K562 (cell line): ENCODE data around the gene TMEM100. TPM values are rescaled to one million over a fixed set of nuclear protein-coding genes. Genes with fewer than 3 reads are reported as not detected.
A peak's percentile ranks its signal among the peaks of the same experiment; 100 is the strongest.

Experiments used
- CHD2 ChIP-seq: IDR thresholded peaks from 2 replicates; pipeline ENCODE4 v1.6.1; 2011; ENCODE audit warnings: low read depth, low read length
- E2F1 ChIP-seq: sonication (generic); formaldehyde crosslinking; IDR thresholded peaks from 2 replicates; pipeline ENCODE4 v1.8.1; 2023; ENCODE audit warnings: mild to moderate bottlenecking, missing genetic modification reagents, moderate library complexity
- FOSL1 ChIP-seq: fragments of 200-800 bp; sonication (Bioruptor generic); conservative IDR thresholded peaks from 2 replicates; pipeline ENCODE4 v1.6.1; 2016; ENCODE audit warnings: missing genetic modification characterization, missing compliant biosample characterization
- GATAD2A ChIP-seq: fragments of 450-650 bp; IDR thresholded peaks from 2 replicates; pipeline ENCODE4 v1.6.1; 2017
- GTF2F1 ChIP-seq: IDR thresholded peaks from 2 replicates; pipeline ENCODE4 v1.6.1; 2011; ENCODE audit warnings: low read depth, low read length, improper control_type of control experiment
- HDAC2 ChIP-seq: fragments of 450-650 bp; IDR thresholded peaks from 2 replicates; pipeline ENCODE4 v1.6.1; 2016; ENCODE audit warnings: mild to moderate bottlenecking
- HES1 ChIP-seq: fragments of 450-650 bp; IDR thresholded peaks from 2 replicates; pipeline ENCODE4 v1.6.1; 2016; ENCODE audit warnings: low read depth, mild to moderate bottlenecking, moderate library complexity
- HLTF ChIP-seq: fragments of 450-650 bp; IDR thresholded peaks from 2 replicates; pipeline ENCODE4 v1.6.1; 2016
- MAX ChIP-seq: sonication (generic); formaldehyde crosslinking; IDR thresholded peaks from 2 replicates; pipeline ENCODE4 v1.9.0; 2022; ENCODE audit warnings: mild to moderate bottlenecking, missing genetic modification reagents
- MGA ChIP-seq: fragments of 450-650 bp; IDR thresholded peaks from 2 replicates; pipeline ENCODE4 v1.6.1; 2016; ENCODE audit warnings: mild to moderate bottlenecking, moderate library complexity
- NFIX ChIP-seq: fragments of 250-450 bp; sonication (Bioruptor Pico); IDR thresholded peaks from 2 replicates; pipeline ENCODE4 v1.4.0; 2020; ENCODE audit warnings: low read depth, mild to moderate bottlenecking, moderate library complexity
- PHTF2 ChIP-seq: fragments of 250-450 bp; sonication (Bioruptor Pico); IDR thresholded peaks from 2 replicates; pipeline ENCODE4 v1.5.0; 2021; ENCODE audit warnings: mild to moderate bottlenecking
- POU5F1 ChIP-seq: fragments of 150-350 bp; IDR thresholded peaks from 2 replicates; pipeline ENCODE4 v1.6.1; 2014; ENCODE audit warnings: borderline replicate concordance, low read length, low read depth, mild to moderate bottlenecking; ENCODE audit not compliant: partially characterized antibody
- SMARCA4 ChIP-seq: fragments of 450-650 bp; IDR thresholded peaks from 2 replicates; pipeline ENCODE4 v1.6.1; 2016
- SMARCA5 ChIP-seq: fragments of 450-650 bp; IDR thresholded peaks from 2 replicates; pipeline ENCODE4 v1.6.1; 2016
- ZNF785 ChIP-seq: fragments of 250-450 bp; sonication (Bioruptor Pico); IDR thresholded peaks from 2 replicates; pipeline ENCODE4 v1.4.0; 2020; ENCODE audit warnings: mild to moderate bottlenecking
- polyA plus RNA-seq, 8 experiments: library from polyadenylated mRNA; depleted of rRNA in 4 of 8; stranded (reverse) in 5 of 8; unstranded in 3 of 8; fragments of >200 nt; fragmentation: Nextera tagmentation in 2 of 8; fragmentation: Illumina TruSeq in 1 of 8; extraction: Ambion mirVana in 2 of 8; extraction: Trizol in 1 of 8; gene quantifications; 2 replicates each; pipeline versions ENCODE4 v1.2.1 to v1.2.3, GENCODE V29; 2011 to 2014; ENCODE audit warnings: inconsistent platforms in 1 of 8, missing spikeins in 1 of 8
- total RNA-seq, 7 experiments: library from RNA; depleted of rRNA in 6 of 7; stranded (reverse); fragments of >200 nt in 6 of 7; fragmentation: Illumina TruSeq in 2 of 7; extraction: Trizol in 2 of 7; gene quantifications; 2 replicates each; pipeline versions ENCODE4 v1.2.1 to v1.2.3, GENCODE V29; 2011 to 2021; ENCODE audit warnings: low replicate concordance in 1 of 7

TMEM100 gene
- total and polyA plus RNA-seq, 9 of the 15 experiments (the other 6 are each of a cell fraction or from before 2014, with no cell fraction given): 0.12 to 0.50 (median 0.19) TPM

- TF ChIP-seq MAX (CRISPR knock-in tag): no peak
- no peak for TF ChIP-seq E2F1 (CRISPR knock-in tag)
- no peak for TF ChIP-seq SMARCA4
- TF ChIP-seq HES1: no peak
- TF ChIP-seq FOSL1 (tag): 0 out of 2 replicates have a peak, but pooled peaks have one; percentile 44
- TF ChIP-seq PHTF2 (CRISPR knock-in tag): no peak
- no peak for TF ChIP-seq HDAC2
- no peak for TF ChIP-seq ZNF785 (CRISPR knock-in tag)
- no peak for TF ChIP-seq NFIX
- peak; percentile 48; the same call in 1 of the 2 replicates for TF ChIP-seq SMARCA5
- no peak for TF ChIP-seq GTF2F1
- TF ChIP-seq MGA: no peak
- no peak for TF ChIP-seq HLTF
- 0 out of 2 replicates have a peak, but pooled peaks have one; percentile 52 for TF ChIP-seq GATAD2A
- TF ChIP-seq POU5F1: no peak
- no peak for TF ChIP-seq CHD2
Observed at GRCh38 chr17:55734128-55734781, 11.6 kb upstream of the TMEM100 start (continued).
